IPS-18c (cell line): ENCODE measurements around the gene TANC1.

Source experiments
- H3K4me3 ChIP-seq: 2 replicates; pipeline ENCODE4 v1.7.0; 2013; ENCODE audit warnings: low read depth, mild to moderate bottlenecking, low read length, moderate library complexity; ENCODE audit not compliant: insufficient read depth
- H3K9me3 ChIP-seq: one replicate; pipeline ENCODE4 v1.6.1; 2013; ENCODE audit warnings: mild to moderate bottlenecking, low read length, moderate library complexity; ENCODE audit not compliant: control insufficient read depth, insufficient read depth

The TANC1 gene

DNA sequence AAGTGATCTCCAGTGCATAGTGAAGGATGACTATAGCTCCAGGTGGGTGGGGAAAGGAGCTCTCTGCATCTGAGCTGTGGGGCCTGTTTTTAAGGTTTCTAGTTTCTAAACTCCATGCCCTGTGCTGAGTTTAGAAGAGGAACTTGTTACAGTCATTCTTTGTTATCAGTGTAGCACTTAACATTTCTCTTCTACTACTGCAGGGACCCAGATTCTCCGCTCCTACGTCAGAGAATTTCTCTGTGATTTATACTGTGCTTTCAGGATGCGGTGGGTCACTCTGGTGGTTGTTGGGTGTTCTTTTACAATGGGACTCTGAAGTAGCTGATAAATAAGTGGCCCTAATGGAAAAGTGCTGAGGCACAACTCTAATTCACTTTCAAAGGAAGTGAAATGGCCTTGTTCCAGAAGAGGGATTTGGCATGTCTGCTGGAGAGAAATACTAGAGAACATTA is 196.0 kb downstream of the TANC1 start:
- Histone ChIP-seq H3K9me3 (peaks cover 2% of the 10 kb centered on the region), H3K4me3 (no peak overlapping the region)

DNA sequence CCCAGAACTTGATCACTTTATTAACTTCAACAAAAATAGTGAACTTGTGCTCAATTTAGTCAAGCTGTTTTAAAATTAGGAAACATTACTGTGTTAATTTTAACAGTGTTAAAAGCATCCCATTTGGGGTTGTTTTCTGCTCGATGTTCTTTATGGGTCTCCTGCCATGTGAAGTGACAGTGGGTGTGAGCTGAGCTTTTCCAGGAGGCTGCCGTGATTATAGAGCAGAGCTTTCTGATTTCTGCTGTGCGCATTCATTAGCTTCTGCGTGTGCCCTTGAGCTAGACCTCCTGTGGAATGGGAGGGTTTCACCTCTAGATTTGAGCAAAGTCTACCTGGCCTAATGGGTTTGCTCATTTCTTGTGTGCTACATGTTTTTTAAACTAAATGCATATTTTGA is 196.6 kb downstream of the TANC1 start:
- no peak overlapping the region for H3K4me3 ChIP-seq

GRCh38 chr2:159168707-159169106 is 200.3 kb downstream of the TANC1 start:
- Histone ChIP-seq H3K9me3 (no peaks in the 10 kb centered on the region), H3K4me3 (no peak overlapping the region)

More for the DNA sequence above, 196.6 kb downstream of the TANC1 start:
- H3K9me3 ChIP-seq = peaks cover 2% of the 10 kb centered on the region

DNA sequence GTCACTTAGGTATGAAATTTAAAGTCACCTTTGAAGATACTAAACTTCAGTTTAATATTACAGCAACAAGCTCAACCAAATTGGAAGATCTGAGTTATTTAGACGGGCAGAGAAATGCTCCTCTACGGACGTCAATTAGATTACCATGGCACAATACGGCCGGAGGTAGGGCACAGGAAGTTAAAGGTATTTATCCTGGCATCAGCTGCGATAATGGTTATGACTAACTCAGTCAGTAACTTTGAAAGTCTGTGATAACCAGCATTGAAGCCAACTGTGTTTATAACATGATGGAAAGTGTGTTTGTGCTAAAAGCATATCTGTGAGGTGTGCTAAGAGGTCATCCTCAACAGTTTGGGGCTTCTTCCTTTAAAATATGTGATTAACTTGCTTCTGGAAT is 200.7 kb downstream of the TANC1 start:
- Histone ChIP-seq H3K4me3 (no peak overlapping the region), H3K9me3 (no peaks in the 10 kb centered on the region)

DNA sequence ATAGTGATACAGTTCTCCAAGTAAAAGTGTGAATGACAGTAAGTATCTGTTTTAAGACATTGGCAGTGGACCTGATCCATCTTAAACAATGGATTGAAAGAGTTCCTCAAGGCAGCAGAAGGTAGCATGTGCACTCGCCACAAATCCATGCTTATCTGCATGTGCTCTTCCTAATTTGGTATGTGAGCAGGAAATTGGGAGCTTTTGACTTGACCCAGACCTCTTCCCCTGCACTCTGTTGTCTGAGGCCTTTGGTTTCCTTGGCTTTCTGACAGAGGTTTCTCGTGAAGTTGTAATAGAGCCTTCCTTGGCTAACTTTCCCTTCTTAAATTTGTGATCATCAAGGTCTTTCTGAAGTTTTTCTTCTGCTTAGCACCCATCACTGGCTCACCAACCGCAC is 204.0 kb downstream of the TANC1 start:
- H3K9me3 ChIP-seq = no peaks in the 10 kb centered on the region
- no peak overlapping the region for H3K4me3 ChIP-seq

GRCh38 chr2:159174759-159175158 is 206.3 kb downstream of the TANC1 start:
- Histone ChIP-seq H3K4me3 (no peak overlapping the region), H3K9me3 (no peaks in the 10 kb centered on the region)

DNA sequence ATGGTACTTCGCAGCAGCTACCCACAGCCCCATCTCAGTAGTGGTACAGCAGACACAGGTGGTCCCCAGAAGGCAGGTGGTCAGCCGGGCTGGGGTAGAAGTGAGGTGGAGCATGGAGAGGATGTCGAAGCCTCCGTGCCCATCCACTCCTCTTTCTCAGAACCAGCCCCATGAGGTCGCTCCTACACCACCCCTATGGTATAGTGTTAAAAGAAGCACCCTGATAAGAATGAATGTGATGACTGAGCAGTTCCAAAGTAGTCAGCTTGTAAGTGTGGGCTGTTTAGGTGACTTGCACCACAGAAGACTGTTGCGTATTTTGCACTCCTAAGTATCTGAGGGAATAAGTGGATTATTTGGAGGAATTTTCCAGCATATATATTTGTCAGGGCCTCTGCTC is 206.7 kb downstream of the TANC1 start:
- no peak overlapping the region for H3K4me3 ChIP-seq
- H3K9me3 ChIP-seq = no peaks in the 10 kb centered on the region

- Histone ChIP-seq H3K9me3 (no peaks in the 10 kb centered on the region), H3K4me3 (no peak overlapping the region)
These were observed 207.5 kb downstream of the TANC1 start for GRCh38 chr2:159175927-159176326.

DNA sequence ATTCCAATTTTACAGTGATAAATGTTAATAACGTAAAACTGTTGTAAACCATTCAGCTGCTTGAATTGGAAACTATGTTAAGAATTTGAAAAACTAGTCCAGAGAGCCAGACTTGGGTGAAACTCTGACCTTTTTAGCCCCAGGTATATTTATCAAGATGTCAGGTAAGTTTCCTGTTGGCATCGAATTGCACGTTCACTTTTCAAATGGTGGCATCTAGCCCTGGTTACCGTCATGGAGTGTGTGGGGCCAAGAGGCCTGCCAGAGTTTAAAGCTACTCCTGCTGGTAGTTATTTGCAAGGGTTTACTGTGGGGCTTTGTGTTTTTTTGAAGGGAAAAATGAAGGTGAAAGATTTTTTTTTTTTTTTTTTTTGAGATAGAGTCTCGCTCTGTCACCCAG is 208.1 kb downstream of the TANC1 start:
- no peak overlapping the region for H3K4me3 ChIP-seq
- no peaks in the 10 kb centered on the region for H3K9me3 ChIP-seq

GRCh38 chr2:159177357-159177756 is 208.9 kb downstream of the TANC1 start:
- no peaks in the 10 kb centered on the region for H3K9me3 ChIP-seq
- no peak overlapping the region for H3K4me3 ChIP-seq

- Histone ChIP-seq H3K4me3 (no peak overlapping the region), H3K9me3 (no peaks in the 10 kb centered on the region)
These were observed 209.5 kb downstream of the TANC1 start for GRCh38 chr2:159177957-159178356.

DNA sequence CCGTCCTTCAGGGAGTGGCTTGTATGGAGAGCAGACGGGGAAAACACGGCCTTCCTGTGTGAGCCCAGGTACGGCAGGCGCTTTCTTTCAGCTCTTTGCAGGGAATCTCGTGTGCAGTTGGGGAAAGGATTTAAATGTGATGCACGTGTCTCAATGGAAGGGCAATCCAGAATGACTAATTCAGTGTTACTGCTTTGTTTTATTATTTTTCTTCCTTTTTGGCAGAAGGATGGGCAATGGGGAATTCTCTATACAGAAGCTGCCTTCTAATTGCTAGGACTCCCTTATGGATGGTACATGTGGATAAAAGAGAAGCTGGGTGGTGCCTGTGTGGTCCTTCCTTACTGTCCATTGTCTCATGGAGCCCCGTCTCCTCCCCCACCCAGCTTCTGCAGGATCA is 210.7 kb downstream of the TANC1 start:
- Histone ChIP-seq H3K9me3 (no peaks in the 10 kb centered on the region), H3K4me3 (no peak overlapping the region)

GRCh38 chr2:159179696-159180095 is 211.3 kb downstream of the TANC1 start:
- H3K9me3 ChIP-seq = no peaks in the 10 kb centered on the region
- H3K4me3 ChIP-seq = no peak overlapping the region

GRCh38 chr2:159183346-159183745 is 214.9 kb downstream of the TANC1 start:
- Histone ChIP-seq H3K9me3 (no peaks in the 10 kb centered on the region), H3K4me3 (no peak overlapping the region)

DNA sequence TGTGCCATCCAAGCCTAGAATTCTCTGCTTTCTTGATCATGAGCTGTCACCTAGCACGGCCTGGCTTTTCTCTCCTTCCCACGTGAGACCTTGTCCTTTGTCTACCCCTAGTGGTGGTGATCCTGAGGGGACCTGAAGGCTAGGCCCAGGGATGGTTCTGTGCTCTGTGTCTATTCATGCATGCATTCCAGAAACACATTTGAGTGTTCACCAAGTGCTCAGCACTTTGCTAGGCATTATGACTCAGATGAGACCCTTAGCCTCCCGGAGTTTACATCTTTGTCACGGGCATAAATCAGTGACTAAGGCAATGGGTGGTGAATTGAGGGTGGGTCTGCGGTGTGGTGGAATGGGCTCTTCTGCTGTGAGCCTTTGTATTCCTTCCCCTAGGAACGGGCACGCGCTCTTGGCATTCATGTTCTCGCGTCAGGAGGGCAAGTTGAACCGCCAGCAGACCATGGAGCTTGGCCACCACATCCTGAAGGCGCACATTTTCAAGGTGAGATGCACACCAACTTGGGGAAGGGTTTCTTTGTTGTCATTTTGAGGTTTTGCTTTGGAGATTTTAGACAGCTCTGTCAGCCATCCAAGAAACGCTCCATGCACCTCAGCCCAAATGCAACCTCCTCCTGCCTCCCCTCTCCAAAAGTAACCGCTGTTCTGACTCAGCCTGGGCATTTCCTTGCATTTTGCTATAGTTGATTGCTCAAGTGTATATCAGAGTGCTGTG is 217.1 kb downstream of the TANC1 start:
- Histone ChIP-seq H3K4me3 (no peak overlapping the region), H3K9me3 (no peaks in the 10 kb centered on the region)

DNA sequence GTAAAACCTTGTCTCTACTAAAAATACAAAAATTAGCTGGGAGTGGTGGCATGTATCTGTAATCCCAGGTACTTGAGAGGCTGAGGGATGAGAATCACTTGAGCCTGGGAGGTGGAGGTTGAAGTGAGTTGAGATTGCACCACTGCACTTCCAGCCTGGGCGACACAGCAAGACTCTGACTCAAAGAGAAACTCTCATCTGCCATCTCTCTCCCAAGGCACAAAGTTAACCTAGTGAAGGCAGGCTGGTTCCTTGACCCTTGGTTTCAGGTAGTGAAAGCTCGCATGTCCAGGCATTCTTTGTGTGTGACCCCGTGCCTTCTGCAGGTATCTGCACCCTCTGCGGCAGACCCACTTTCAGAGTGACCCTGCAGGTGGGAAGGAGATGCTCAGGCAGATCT is 218.0 kb downstream of the TANC1 start:
- Histone ChIP-seq H3K9me3 (no peaks in the 10 kb centered on the region), H3K4me3 (no peak overlapping the region)

GRCh38 chr2:159187106-159187505 is 218.7 kb downstream of the TANC1 start:
- H3K9me3 ChIP-seq = no peaks in the 10 kb centered on the region

DNA sequence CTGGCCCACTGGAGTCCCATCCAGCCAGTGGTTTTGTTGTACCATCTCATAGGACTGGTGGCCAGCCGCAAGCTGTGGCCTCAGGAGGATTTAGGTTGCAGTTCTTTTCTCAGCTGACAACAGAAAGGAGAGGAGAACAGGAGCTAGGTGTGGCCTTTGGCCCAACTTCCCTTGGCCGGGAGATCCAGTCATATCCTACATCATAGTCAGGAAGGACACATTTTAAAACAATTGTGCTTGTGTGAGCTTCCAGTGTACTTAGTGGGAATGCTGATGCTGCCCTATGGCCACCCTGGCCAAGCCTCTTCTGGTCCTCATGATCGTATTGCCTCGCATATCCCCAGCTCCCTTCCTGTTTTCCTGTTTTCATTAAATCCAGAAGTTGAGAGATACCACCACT is 220.0 kb downstream of the TANC1 start:
- no peaks in the 10 kb centered on the region for H3K9me3 ChIP-seq
- no peak overlapping the region for H3K4me3 ChIP-seq

More at GRCh38 chr2:159187106-159187505, 218.7 kb downstream of the TANC1 start:
- no peak overlapping the region for H3K4me3 ChIP-seq

DNA sequence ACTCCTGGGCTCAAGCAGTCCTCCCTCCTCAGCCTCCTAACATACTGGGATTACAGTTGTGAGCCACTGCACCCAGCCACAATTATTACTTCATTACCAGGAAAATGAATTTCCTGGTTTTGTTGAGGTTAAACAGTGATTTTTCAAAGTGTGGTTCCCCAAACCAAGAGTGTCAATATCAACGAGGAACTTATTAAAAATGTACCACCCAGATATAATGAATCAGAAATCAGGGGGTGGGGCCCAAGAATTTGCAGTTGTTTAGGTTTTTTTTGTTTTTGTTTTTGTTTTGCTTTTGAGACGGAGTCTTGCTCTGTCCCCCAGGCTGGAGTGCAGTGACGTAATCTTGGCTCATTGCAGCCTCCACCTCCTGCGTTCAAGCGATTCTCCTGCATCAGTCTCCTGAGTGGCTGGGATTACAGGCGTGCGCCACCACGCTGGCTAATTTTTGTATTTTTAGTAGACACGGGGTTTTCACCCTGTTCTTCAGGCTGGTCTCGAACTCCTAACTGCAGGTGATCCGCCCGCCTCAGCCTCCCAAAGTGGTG is 224.0 kb downstream of the TANC1 start:
- Histone ChIP-seq H3K9me3 (no peaks in the 10 kb centered on the region), H3K4me3 (no peak overlapping the region)
